Testis (tissue), 2 donors: ENCODE data around the gene RANBP17.

ENCODE experiments used
- CTCF ChIP-seq, 3 experiments: fragments of 450-650 bp in 2 of 3; fragments of 200-600 bp in 1 of 3; sonication (generic) in 1 of 3; IDR thresholded peaks; one replicate each; pipeline ENCODE4 v1.5.1; 2016 to 2019; ENCODE audit warnings: antibody characterized with exemption in 3 of 3, mild to moderate bottlenecking in 2 of 3, moderate library complexity in 1 of 3
- POLR2A ChIP-seq: fragments of 450-650 bp; IDR thresholded peaks from one replicate; pipeline ENCODE4 v1.6.1; 2017; ENCODE audit warnings: antibody characterized with exemption, mild to moderate bottlenecking, moderate library complexity

- TF ChIP-seq CTCF (IDR thresholded peaks at IDR 0.05): no peak
- TF ChIP-seq POLR2A: no peak
Observed at GRCh38 chr5:170821257-170821800, 40.5 kb upstream of the RANBP17 start.
